HCT116 (cell line): ENCODE data around the gene TJP1. TPM values are rescaled to one million over a fixed set of nuclear protein-coding genes. Genes with fewer than 3 reads are reported as not detected.

Experiments
- ATAC-seq: fragments of 200-7000 bp; cut with Tn5 transposase; 2 replicates; pipeline ENCODE4 v1.9.1; 2020; ENCODE audit warnings: mild to moderate bottlenecking, moderate library complexity
- BruUV-seq: library from RNA; stranded (reverse); fragments of 400-500 nt; replicated peaks from 2 replicates; lab custom pipeline; 2021; lab: Mats Ljungman, UMichigan
- CTCF ChIA-PET: fragments of 300-600 bp; sonication (Branson Sonifier 250); formaldehyde crosslinking; loops from one replicate; lab custom pipeline; 2021; ENCODE audit warnings: antibody characterized with exemption; lab: Charles Lee
- POLR2A ChIA-PET: fragments of 300-600, 350-600 bp; sonication (Branson Sonifier 250); formaldehyde crosslinking; loops from one replicate; lab custom pipeline; 2021; ENCODE audit warnings: antibody characterized with exemption; lab: Charles Lee
- RAD21 ChIA-PET, 2 experiments: fragments of 300-600 bp; sonication (Branson Sonifier 250); formaldehyde crosslinking; loops; one replicate each; lab custom pipeline; 2023; ENCODE audit warnings: low total read pairs in 2 of 2; ENCODE audit not compliant: uncharacterized antibody in 2 of 2, unreplicated experiment in 2 of 2, low non-redundant PET in 1 of 2; lab: Charles Lee
- DNase-seq: peaks from one replicate; pipeline ENCODE4 v3.0.0-alpha.2; 2010; ENCODE audit warnings: low read depth, low spot score
- H2AFZ ChIP-seq: fragments of 200-600 bp; shearing (Covaris generic), sonication (generic); 2 replicates; pipeline ENCODE4 v1.6.1; 2017; ENCODE audit warnings: low read depth, mixed run types, mixed read lengths, antibody characterized with exemption, low read length; ENCODE audit not compliant: poor library complexity, severe bottlenecking
- H3K27ac ChIP-seq: 2 replicates; pipeline ENCODE4 v1.5.1; 2012; ENCODE audit warnings: low read depth, low read length
- H3K27me3 ChIP-seq: fragments of 200-600 bp; sonication (generic); 2 replicates; pipeline ENCODE4 v1.6.1; 2016; ENCODE audit warnings: mixed run types, low read length, mixed read lengths; ENCODE audit not compliant: insufficient read depth
- H3K36me3 ChIP-seq, 2 experiments: fragments of 200-500 bp in 1 of 2; fragments of 200-600 bp in 1 of 2; sonication (Bioruptor generic) in 1 of 2; sonication (generic) in 1 of 2; 2 replicates each; pipeline versions ENCODE4 v1.5.1 to v1.6.1; 2014 to 2016; ENCODE audit warnings: low read length in 2 of 2, inconsistent platforms in 1 of 2, mixed read lengths in 1 of 2, mixed run types in 1 of 2; ENCODE audit not compliant: insufficient read depth in 2 of 2, control insufficient read depth in 1 of 2
- H3K4me1 ChIP-seq, 2 experiments: fragments of 200-600 bp in 1 of 2; sonication (generic) in 1 of 2; 2 replicates each; pipeline versions ENCODE4 v1.5.1 to v1.6.1; 2012 to 2017; ENCODE audit warnings: low read length in 2 of 2, inconsistent platforms in 1 of 2, mild to moderate bottlenecking in 1 of 2, mixed read lengths in 1 of 2, mixed run types in 1 of 2, moderate library complexity in 1 of 2; ENCODE audit not compliant: insufficient read depth in 2 of 2, control insufficient read depth in 1 of 2
- H3K4me2 ChIP-seq: fragments of 200-600 bp; sonication (generic); 2 replicates; pipeline ENCODE4 v1.6.1; 2017; ENCODE audit warnings: mixed run types, low read length, mixed read lengths
- H3K4me3 ChIP-seq, 2 experiments: fragments of 200-600 bp in 1 of 2; sonication (generic) in 1 of 2; replicated peaks in 1 of 2; 2 replicates each; pipeline ENCODE4 v1.5.1; 2011 to 2016; ENCODE audit warnings: low read length in 2 of 2, control low read depth in 1 of 2, low read depth in 1 of 2, mild to moderate bottlenecking in 1 of 2, mixed read lengths in 1 of 2, mixed run types in 1 of 2
- H3K79me2 ChIP-seq: fragments of 200-600 bp; sonication (generic); 2 replicates; pipeline ENCODE4 v1.6.1; 2017; ENCODE audit warnings: mild to moderate bottlenecking, mixed run types, low read length, moderate library complexity, mixed read lengths; ENCODE audit not compliant: insufficient read depth
- H3K9ac ChIP-seq: fragments of 200-600 bp; sonication (generic); 2 replicates; pipeline ENCODE4 v1.6.1; 2016; ENCODE audit warnings: low read length, mixed read lengths
- H3K9me2 ChIP-seq: fragments of 200-600 bp; sonication (generic), shearing (Covaris generic); 2 replicates; pipeline ENCODE4 v1.6.1; 2017; ENCODE audit warnings: mixed run types, mild to moderate bottlenecking, moderate library complexity; ENCODE audit not compliant: insufficient read depth
- H3K9me3 ChIP-seq, 2 experiments: fragments of 200-500 bp in 1 of 2; fragments of 200-600 bp in 1 of 2; sonication (Bioruptor generic) in 1 of 2; sonication (generic) in 1 of 2; 2 replicates each; pipeline ENCODE4 v1.6.1; 2014 to 2017; ENCODE audit warnings: low read length in 2 of 2, mixed read lengths in 2 of 2, inconsistent platforms in 1 of 2, low read depth in 1 of 2, mild to moderate bottlenecking in 1 of 2, mixed run types in 1 of 2, moderate library complexity in 1 of 2; ENCODE audit not compliant: control insufficient read depth in 1 of 2, insufficient read depth in 1 of 2
- H4K20me1 ChIP-seq: fragments of 200-600 bp; sonication (generic), shearing (Covaris generic); 2 replicates; pipeline ENCODE4 v1.6.1; 2017; ENCODE audit warnings: mixed run types, mild to moderate bottlenecking, moderate library complexity; ENCODE audit not compliant: insufficient read depth
- EGR1 ChIP-seq: IDR thresholded peaks from 2 replicates; pipeline ENCODE4 v1.6.1; 2012; ENCODE audit warnings: low read depth
- EZH2 ChIP-seq: fragments of 200-600 bp; sonication (generic); IDR thresholded peaks from 2 replicates; pipeline ENCODE4 v1.6.1; 2017; ENCODE audit warnings: antibody characterized with exemption, mixed run types
- FOSL1 ChIP-seq: IDR thresholded peaks from 2 replicates; pipeline ENCODE4 v1.6.1; 2012; ENCODE audit warnings: low read depth
- POLR2A ChIP-seq: IDR thresholded peaks from 2 replicates; pipeline ENCODE4 v1.7.0; 2011; ENCODE audit warnings: borderline replicate concordance; ENCODE audit not compliant: insufficient read depth, insufficient read length; ENCODE audit errors: extremely low read depth
- POLR2AphosphoS5 ChIP-seq: IDR thresholded peaks from 2 replicates; pipeline ENCODE4 v1.6.1; 2011; ENCODE audit warnings: mild to moderate bottlenecking, low read depth, low read length, moderate library complexity
- TCF7L2 ChIP-seq: IDR thresholded peaks from 2 replicates; pipeline ENCODE4 v1.7.0; 2011; ENCODE audit warnings: borderline replicate concordance, inconsistent platforms; ENCODE audit not compliant: insufficient read depth, insufficient read length; ENCODE audit errors: extremely low read depth
- intact Hi-C: fragments of 100-400 bp; cut with micrococcal nuclease; formaldehyde crosslinking; loops from 2 replicates; pipeline ENCODE4 v1.10.0; 2022
- total RNA-seq: library from RNA; stranded (reverse); gene quantifications from one replicate; pipeline ENCODE4 v1.2.1, GENCODE V29; 2021; ENCODE audit not compliant: unreplicated experiment
- TF ChIP-seq, protein P1 (sequence below): IDR thresholded peaks from 2 replicates; pipeline ENCODE4 v1.6.1; 2012
- TF ChIP-seq, protein P2 (sequence below), 3 experiments: fragments of 200-600 bp in 1 of 3; sonication (generic) in 1 of 3; IDR thresholded peaks in 2 of 3; conservative IDR thresholded peaks in 1 of 3; 2 replicates each; pipeline ENCODE4 v1.5.1; 2012 to 2017; ENCODE audit warnings: low read depth in 2 of 3, low read length in 2 of 3, antibody characterized with exemption in 1 of 3, borderline replicate concordance in 1 of 3, control low read depth in 1 of 3, mild to moderate bottlenecking in 1 of 3, mixed read lengths in 1 of 3, mixed run types in 1 of 3, moderate library complexity in 1 of 3; ENCODE audit not compliant: insufficient read depth in 1 of 3

TJP1 gene
- total RNA-seq, 1 experiment from 2014 or later: 83.6 TPM

DNA sequence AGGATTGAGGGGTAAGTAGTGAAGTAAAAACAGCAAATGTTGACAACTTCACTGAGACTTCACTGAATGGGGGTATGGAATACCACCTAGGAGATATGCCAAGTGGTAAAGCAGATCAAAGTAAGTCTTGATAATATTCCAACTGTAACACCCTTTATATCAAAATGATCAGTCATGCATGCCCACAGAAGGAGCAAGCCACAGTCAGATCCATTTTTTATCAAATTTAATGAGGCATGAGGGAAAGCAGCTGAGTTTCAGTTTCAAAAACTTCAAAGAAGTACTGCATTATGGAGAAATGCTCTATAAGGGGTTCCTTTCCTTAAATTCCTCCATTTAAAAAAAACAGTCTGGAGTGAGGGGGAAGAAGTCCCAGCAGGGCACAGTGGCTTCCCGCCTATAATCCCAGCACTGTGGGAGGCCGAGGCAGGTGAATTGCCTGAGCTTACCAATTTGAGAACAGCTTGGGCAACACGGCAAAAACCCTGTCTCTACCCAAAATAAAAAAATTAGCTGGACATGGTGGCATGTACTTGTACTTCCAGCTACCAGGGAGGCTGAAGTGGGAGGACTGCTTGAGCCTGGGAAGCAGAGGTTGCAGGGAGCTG lies 56.9 kb downstream of the TJP1 start:
- no peaks in the 10 kb centered on the region for H4K20me1 ChIP-seq
- H3K79me2 ChIP-seq: peaks cover 52% of the 10 kb centered on the region
- H3K27me3 ChIP-seq: no peaks in the 10 kb centered on the region
- H3K4me1 ChIP-seq: no peaks in the 10 kb centered on the region
- no peak overlapping the region for H2AFZ ChIP-seq
- peaks cover 13 to 19% of the 10 kb centered on the region in 2 experiments; a peak in 3 of 4 replicates for H3K36me3 ChIP-seq
- RAD21 ChIA-PET: no interaction called here
- DNase-seq (no peak), ATAC-seq (no peak)
- no TSS peak for BruUV-seq
- CTCF ChIA-PET: no interaction called here
- POLR2A ChIA-PET: no interaction called here
- intact Hi-C loops: no loop called here
- no peak overlapping the region for H3K9ac ChIP-seq
- no peak overlapping the region for H3K4me2 ChIP-seq
- H3K9me3 ChIP-seq: no peaks in the 10 kb centered on the region
- H3K27ac ChIP-seq: no peak overlapping the region
- TF ChIP-seq, protein P1, sequence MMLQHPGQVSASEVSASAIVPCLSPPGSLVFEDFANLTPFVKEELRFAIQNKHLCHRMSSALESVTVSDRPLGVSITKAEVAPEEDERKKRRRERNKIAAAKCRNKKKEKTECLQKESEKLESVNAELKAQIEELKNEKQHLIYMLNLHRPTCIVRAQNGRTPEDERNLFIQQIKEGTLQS: no peak
- TF ChIP-seq FOSL1 (no peak), POLR2A (no peak), EGR1 (no peak), EZH2 (no peak), POLR2AphosphoS5 (no peak), TCF7L2 (no peak)
- TF ChIP-seq, protein P2, sequence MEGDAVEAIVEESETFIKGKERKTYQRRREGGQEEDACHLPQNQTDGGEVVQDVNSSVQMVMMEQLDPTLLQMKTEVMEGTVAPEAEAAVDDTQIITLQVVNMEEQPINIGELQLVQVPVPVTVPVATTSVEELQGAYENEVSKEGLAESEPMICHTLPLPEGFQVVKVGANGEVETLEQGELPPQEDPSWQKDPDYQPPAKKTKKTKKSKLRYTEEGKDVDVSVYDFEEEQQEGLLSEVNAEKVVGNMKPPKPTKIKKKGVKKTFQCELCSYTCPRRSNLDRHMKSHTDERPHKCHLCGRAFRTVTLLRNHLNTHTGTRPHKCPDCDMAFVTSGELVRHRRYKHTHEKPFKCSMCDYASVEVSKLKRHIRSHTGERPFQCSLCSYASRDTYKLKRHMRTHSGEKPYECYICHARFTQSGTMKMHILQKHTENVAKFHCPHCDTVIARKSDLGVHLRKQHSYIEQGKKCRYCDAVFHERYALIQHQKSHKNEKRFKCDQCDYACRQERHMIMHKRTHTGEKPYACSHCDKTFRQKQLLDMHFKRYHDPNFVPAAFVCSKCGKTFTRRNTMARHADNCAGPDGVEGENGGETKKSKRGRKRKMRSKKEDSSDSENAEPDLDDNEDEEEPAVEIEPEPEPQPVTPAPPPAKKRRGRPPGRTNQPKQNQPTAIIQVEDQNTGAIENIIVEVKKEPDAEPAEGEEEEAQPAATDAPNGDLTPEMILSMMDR (IDR thresholded peaks at IDR 0.05 in 2 of 3, conservative IDR thresholded peaks at IDR 0.05 in 1 of 3; ENCODE audit: borderline replicate concordance in 1 of 3, insufficient read depth in 1 of 3, low read depth in 2 of 3, low read length in 2 of 3): no peak
- H3K4me3 ChIP-seq: no peak overlapping the region
- H3K9me2 ChIP-seq: no peaks in the 10 kb centered on the region
